GDM1 (cell line): ENCODE measurements around the gene BMP3.

Experiments
- DNase-seq: peaks from one replicate; lab custom pipeline; 2025; lab: John Stamatoyannopoulos, UW

BMP3 gene

GRCh38 chr4:81106150-81106549 is 75.6 kb downstream of the BMP3 start:
- DNase-seq, result no peak
